IMR-90 (cell line): ENCODE results near the gene KRT76. TPM values are rescaled to one million over a fixed set of nuclear protein-coding genes. Genes with fewer than 3 reads are reported as not detected.

ENCODE experiments used
- ATAC-seq: fragments of 200-7000 bp; cut with Tn5 transposase; 2 replicates; pipeline ENCODE4 v1.9.1; 2020; ENCODE audit warnings: low read depth, mild to moderate bottlenecking, moderate library complexity
- BruUV-seq: library from RNA; stranded (reverse); fragments of 400-500 nt; replicated peaks from 2 replicates; lab custom pipeline; 2021; lab: Mats Ljungman, UMichigan
- CTCF ChIA-PET: fragments of 300-600 bp; formaldehyde crosslinking; extraction: SDS; loops from one replicate; lab custom pipeline; 2021; ENCODE audit warnings: antibody characterized with exemption; lab: Yijun Ruan, JAX
- POLR2A ChIA-PET: fragments of 300-600 bp; sonication (Branson Sonifier 250); formaldehyde crosslinking; loops from one replicate; lab custom pipeline; 2022; ENCODE audit warnings: antibody characterized with exemption; ENCODE audit not compliant: unreplicated experiment; lab: Charles Lee
- DNase-seq: peaks from one replicate; pipeline ENCODE4 v3.0.0; 2013
- H2AFZ ChIP-seq: replicated peaks from 2 replicates; pipeline ENCODE3; 2013; ENCODE audit warnings: low read length, mild to moderate bottlenecking; ENCODE audit not compliant: poor library complexity
- H2AK5ac ChIP-seq: 2 replicates; pipeline ENCODE4 v1.6.1; 2013; ENCODE audit warnings: low read depth, low read length, inconsistent platforms
- H2AK9ac ChIP-seq: replicated peaks from 2 replicates; pipeline ENCODE3; 2013; ENCODE audit warnings: mild to moderate bottlenecking, low read depth, low read length, moderate library complexity; ENCODE audit not compliant: poor library complexity
- H2BK120ac ChIP-seq: 2 replicates; pipeline ENCODE4 v1.6.1; 2013; ENCODE audit warnings: low read depth, low read length, inconsistent platforms
- H2BK15ac ChIP-seq: 3 replicates; pipeline ENCODE4 v1.6.1; 2013; ENCODE audit warnings: low read depth, low read length, inconsistent platforms
- H2BK20ac ChIP-seq: 2 replicates; pipeline ENCODE4 v1.6.1; 2013; ENCODE audit warnings: low read depth, mild to moderate bottlenecking, inconsistent platforms, low read length, moderate library complexity
- H2BK5ac ChIP-seq: 2 replicates; pipeline ENCODE4 v1.6.1; 2013; ENCODE audit warnings: mild to moderate bottlenecking, low read depth, low read length, inconsistent platforms; ENCODE audit not compliant: poor library complexity, severe bottlenecking
- H3K14ac ChIP-seq: replicated peaks from 2 replicates; pipeline ENCODE4 v1.6.1; 2013; ENCODE audit warnings: low read depth, low read length, inconsistent platforms
- H3K18ac ChIP-seq: 2 replicates; pipeline ENCODE4 v1.6.1; 2013; ENCODE audit warnings: low read depth, low read length, control low read depth
- H3K23ac ChIP-seq: 2 replicates; pipeline ENCODE4 v1.6.1; 2013; ENCODE audit warnings: low read depth, low read length, inconsistent platforms
- H3K27ac ChIP-seq: 2 replicates; pipeline ENCODE4 v1.5.1; 2013; ENCODE audit warnings: mild to moderate bottlenecking, control low read depth, low read length; ENCODE audit not compliant: insufficient read depth
- H3K27me3 ChIP-seq: 2 replicates; pipeline ENCODE4 v1.6.1; 2013; ENCODE audit warnings: low read length; ENCODE audit not compliant: control insufficient read depth, insufficient read depth
- H3K36me3 ChIP-seq: 2 replicates; pipeline ENCODE4 v1.6.1; 2013; ENCODE audit warnings: low read length, mixed read lengths; ENCODE audit not compliant: control insufficient read depth, insufficient read depth
- H3K4ac ChIP-seq: 2 replicates; pipeline ENCODE4 v1.6.1; 2013; ENCODE audit warnings: low read depth, low read length, inconsistent platforms
- H3K4me1 ChIP-seq: 2 replicates; pipeline ENCODE4 v1.6.1; 2013; ENCODE audit warnings: low read length, mixed read lengths; ENCODE audit not compliant: control insufficient read depth, insufficient read depth
- H3K4me2 ChIP-seq: 2 replicates; pipeline ENCODE4 v1.6.1; 2013; ENCODE audit warnings: low read depth, mild to moderate bottlenecking, control low read depth, low read length, moderate library complexity
- H3K4me3 ChIP-seq: 2 replicates; pipeline ENCODE4 v1.5.1; 2013; ENCODE audit warnings: low read depth, mild to moderate bottlenecking, control low read depth, low read length, moderate library complexity; ENCODE audit not compliant: insufficient read depth
- H3K56ac ChIP-seq: 2 replicates; pipeline ENCODE4 v1.6.1; 2013; ENCODE audit warnings: low read length, inconsistent platforms; ENCODE audit not compliant: insufficient read depth; ENCODE audit errors: extremely low read depth
- H3K79me1 ChIP-seq, 2 experiments: 2 replicates each; pipeline ENCODE4 v1.6.1; 2013; ENCODE audit warnings: low read length in 2 of 2, inconsistent platforms in 1 of 2, low read depth in 1 of 2
- H3K9ac ChIP-seq: 2 replicates; pipeline ENCODE4 v1.6.1; 2013; ENCODE audit warnings: low read depth, low read length, control low read depth
- H3K9me1 ChIP-seq: 2 replicates; pipeline ENCODE4 v1.6.1; 2013; ENCODE audit warnings: low read length, inconsistent platforms; ENCODE audit not compliant: insufficient read depth
- H3K9me3 ChIP-seq: 2 replicates; pipeline ENCODE4 v1.6.1; 2013; ENCODE audit warnings: low read length; ENCODE audit not compliant: control insufficient read depth, insufficient read depth
- H4K20me1 ChIP-seq: 2 replicates; pipeline ENCODE4 v1.6.1; 2013; ENCODE audit warnings: low read length, inconsistent platforms; ENCODE audit not compliant: insufficient read depth
- H4K5ac ChIP-seq: 2 replicates; pipeline ENCODE4 v1.6.1; 2013; ENCODE audit warnings: mild to moderate bottlenecking, low read depth, low read length, control low read depth
- H4K8ac ChIP-seq, 2 experiments: 2 replicates each; pipeline ENCODE4 v1.6.1; 2013; ENCODE audit warnings: low read depth in 2 of 2, low read length in 2 of 2, control low read depth in 1 of 2, inconsistent platforms in 1 of 2
- H4K91ac ChIP-seq: 2 replicates; pipeline ENCODE4 v1.6.1; 2013; ENCODE audit warnings: low read depth, low read length, inconsistent platforms; ENCODE audit not compliant: insufficient read depth
- BHLHE40 ChIP-seq: fragments of 150-350 bp; IDR thresholded peaks from 2 replicates; pipeline ENCODE4 v1.6.1; 2016; ENCODE audit warnings: mild to moderate bottlenecking, low read depth, low read length
- CEBPB ChIP-seq: IDR thresholded peaks from 2 replicates; pipeline ENCODE4 v1.6.1; 2012; ENCODE audit warnings: low read depth, low read length, improper control_type of control experiment
- CHD1 ChIP-seq: IDR thresholded peaks from 2 replicates; pipeline ENCODE4 v1.6.1; 2012; ENCODE audit warnings: low read depth, low read length, improper control_type of control experiment
- FOS ChIP-seq: fragments of 150-350 bp; IDR thresholded peaks from 2 replicates; pipeline ENCODE4 v1.6.1; 2016; ENCODE audit warnings: low read depth, low read length
- MAFK ChIP-seq: IDR thresholded peaks from 2 replicates; pipeline ENCODE4 v1.6.1; 2012; ENCODE audit warnings: low read depth, low read length, improper control_type of control experiment
- MAZ ChIP-seq: IDR thresholded peaks from 2 replicates; pipeline ENCODE4 v1.6.1; 2012; ENCODE audit warnings: low read depth, mild to moderate bottlenecking, low read length, improper control_type of control experiment, moderate library complexity, borderline replicate concordance
- MXI1 ChIP-seq: IDR thresholded peaks from 2 replicates; pipeline ENCODE4 v1.6.1; 2012; ENCODE audit warnings: low read depth, mild to moderate bottlenecking, low read length, moderate library complexity, borderline replicate concordance
- NFE2L2 ChIP-seq: fragments of 150-350 bp; IDR thresholded peaks from 2 replicates; pipeline ENCODE4 v1.6.1; 2016; ENCODE audit warnings: low read depth, mild to moderate bottlenecking, low read length
- POLR2A ChIP-seq: IDR thresholded peaks from 2 replicates; pipeline ENCODE4 v1.6.1; 2012; ENCODE audit warnings: mild to moderate bottlenecking, low read depth, low read length
- RAD21 ChIP-seq: IDR thresholded peaks from 2 replicates; pipeline ENCODE4 v1.6.1; 2012; ENCODE audit warnings: low read length, improper control_type of control experiment
- RCOR1 ChIP-seq: IDR thresholded peaks from 2 replicates; pipeline ENCODE4 v1.6.1; 2012; ENCODE audit warnings: mild to moderate bottlenecking, low read length, improper control_type of control experiment; ENCODE audit not compliant: insufficient replicate concordance
- RFX5 ChIP-seq: IDR thresholded peaks from 2 replicates; pipeline ENCODE4 v1.8.0; 2012; ENCODE audit warnings: low read depth, mild to moderate bottlenecking, low read length, moderate library complexity
- SMC3 ChIP-seq: fragments of 150-350 bp; IDR thresholded peaks from 2 replicates; pipeline ENCODE4 v1.6.1; 2016; ENCODE audit warnings: low read depth, mild to moderate bottlenecking, antibody characterized with exemption, low read length, moderate library complexity
- WGBS, 2 experiments: methylation state at CpG; one replicate each; pipeline versions ENCODE4 v1.1.5 to v1.1.7; 2013; ENCODE audit warnings: missing lambda C conversion rate in 2 of 2; ENCODE audit not compliant: insufficient read length in 1 of 2; ENCODE audit errors: extremely low coverage in 2 of 2; 5-methylcytosine and 5-hydroxymethylcytosine counted together
- dilution Hi-C: fragments of 300-500 bp; cut with HindIII; formaldehyde crosslinking; loops from one replicate; pipeline ENCODE4 v1.14.3; 2018; ENCODE audit warnings: low sequenced_read_pairs; ENCODE audit not compliant: unreplicated experiment
- in situ Hi-C: fragments of 300-500 bp; cut with MboI; formaldehyde crosslinking; loops from 3 replicates; pipeline ENCODE4 v1.14.3; 2019; ENCODE audit warnings: low sequenced_read_pairs, inconsistent platforms, mixed read lengths
- intact Hi-C: fragments of 100-400 bp; cut with micrococcal nuclease; formaldehyde crosslinking; loops from 2 replicates; pipeline ENCODE4 v1.10.0; 2022
- polyA plus RNA-seq, 3 experiments: library from polyadenylated mRNA; depleted of rRNA; stranded (reverse); fragments of >200 nt; gene quantifications; 2 replicates each; pipeline ENCODE4 v1.2.3, GENCODE V29; 2012; ENCODE audit warnings: low replicate concordance in 1 of 3
- total RNA-seq: library from RNA; depleted of rRNA; stranded (reverse); fragments of >200 nt; gene quantifications from 2 replicates; pipeline ENCODE4 v1.2.3, GENCODE V29; 2012
- TF ChIP-seq, protein P1 (sequence below): conservative IDR thresholded peaks from 2 replicates; pipeline ENCODE4 v1.5.1; 2012; ENCODE audit warnings: mild to moderate bottlenecking, low read depth, low read length, improper control_type of control experiment
- TF ChIP-seq, protein P2 (sequence below): fragments of 150-350 bp; IDR thresholded peaks from 2 replicates; pipeline ENCODE4 v1.6.1; 2016; ENCODE audit warnings: low read depth, mild to moderate bottlenecking, low read length, moderate library complexity, borderline replicate concordance
- TF ChIP-seq, protein P3 (sequence below): fragments of 150-350 bp; IDR thresholded peaks from 2 replicates; pipeline ENCODE4 v1.6.1; 2017; ENCODE audit warnings: mild to moderate bottlenecking, antibody characterized with exemption, low read length, low read depth

Gene KRT76
- total and polyA plus RNA-seq, 2 of the 4 experiments (the other 2 are of a cell fraction), result not detected

DNA sequence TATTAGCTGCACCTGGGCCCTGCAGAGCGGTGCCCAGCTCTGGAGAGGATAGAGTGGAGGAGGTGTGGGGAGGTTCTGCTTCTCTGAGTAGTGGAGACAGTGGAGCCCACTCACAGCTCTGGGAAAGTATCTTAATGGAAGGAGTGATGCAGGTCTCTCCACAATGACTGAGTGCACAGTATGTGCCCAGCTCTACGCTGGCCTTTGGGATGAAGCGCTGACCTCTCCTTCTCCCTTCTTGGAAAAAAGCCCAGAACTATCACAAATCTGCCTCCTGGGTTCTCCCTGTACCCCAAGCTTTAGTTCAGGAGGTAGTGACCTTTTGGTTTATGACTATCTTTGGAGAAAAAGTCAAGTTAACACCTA is 19.3 kb upstream of the KRT76 start:
- DNase-seq (no peak), ATAC-seq (no peak)
- Histone ChIP-seq H4K8ac (no peak overlapping the region), H4K5ac (no peak overlapping the region), H3K9me1 (peaks cover 3% of the 10 kb centered on the region; the same call in 1 of the 2 replicates), H3K4me1 (no peaks in the 10 kb centered on the region), H2BK20ac (no peak overlapping the region), H3K9me3 (no peaks in the 10 kb centered on the region), H2AK9ac (no peak overlapping the region), H3K79me1 (no peaks in the 10 kb centered on the region), H2BK5ac (no peak overlapping the region), H3K9ac (no peak overlapping the region), H3K4me3 (no peak overlapping the region), H4K20me1 (no peaks in the 10 kb centered on the region; the same call in 1 of the 2 replicates), H3K27ac (no peak overlapping the region), H3K23ac (no peak overlapping the region), H4K91ac (no peak overlapping the region), H2AK5ac (no peak overlapping the region), H3K36me3 (no peaks in the 10 kb centered on the region), H3K4me2 (no peak overlapping the region), H3K4ac (no peak overlapping the region), H3K18ac (no peak overlapping the region), H2AFZ (no peak overlapping the region), H2BK15ac (no peak overlapping the region), H3K14ac (no peak overlapping the region), H3K27me3 (peaks cover 14% of the 10 kb centered on the region), H3K56ac (no peak overlapping the region), H2BK120ac (no peak overlapping the region)
- intact Hi-C loops (no loop called here), in situ Hi-C loops (no loop called here), dilution Hi-C loops (no loop called here)
- no TSS peak for BruUV-seq
- no CpG with 5 or more reads among the region's 3 CpGs for WGBS, 2 experiments
- ChIA-PET CTCF (no interaction called here), POLR2A (no interaction called here)
- no peak for TF ChIP-seq FOS
- no peak for TF ChIP-seq RAD21
- no peak for TF ChIP-seq MAZ
- no peak for TF ChIP-seq RFX5
- no peak for TF ChIP-seq NFE2L2
- TF ChIP-seq, protein P1, sequence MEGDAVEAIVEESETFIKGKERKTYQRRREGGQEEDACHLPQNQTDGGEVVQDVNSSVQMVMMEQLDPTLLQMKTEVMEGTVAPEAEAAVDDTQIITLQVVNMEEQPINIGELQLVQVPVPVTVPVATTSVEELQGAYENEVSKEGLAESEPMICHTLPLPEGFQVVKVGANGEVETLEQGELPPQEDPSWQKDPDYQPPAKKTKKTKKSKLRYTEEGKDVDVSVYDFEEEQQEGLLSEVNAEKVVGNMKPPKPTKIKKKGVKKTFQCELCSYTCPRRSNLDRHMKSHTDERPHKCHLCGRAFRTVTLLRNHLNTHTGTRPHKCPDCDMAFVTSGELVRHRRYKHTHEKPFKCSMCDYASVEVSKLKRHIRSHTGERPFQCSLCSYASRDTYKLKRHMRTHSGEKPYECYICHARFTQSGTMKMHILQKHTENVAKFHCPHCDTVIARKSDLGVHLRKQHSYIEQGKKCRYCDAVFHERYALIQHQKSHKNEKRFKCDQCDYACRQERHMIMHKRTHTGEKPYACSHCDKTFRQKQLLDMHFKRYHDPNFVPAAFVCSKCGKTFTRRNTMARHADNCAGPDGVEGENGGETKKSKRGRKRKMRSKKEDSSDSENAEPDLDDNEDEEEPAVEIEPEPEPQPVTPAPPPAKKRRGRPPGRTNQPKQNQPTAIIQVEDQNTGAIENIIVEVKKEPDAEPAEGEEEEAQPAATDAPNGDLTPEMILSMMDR, result no peak
- TF ChIP-seq, protein P2, sequence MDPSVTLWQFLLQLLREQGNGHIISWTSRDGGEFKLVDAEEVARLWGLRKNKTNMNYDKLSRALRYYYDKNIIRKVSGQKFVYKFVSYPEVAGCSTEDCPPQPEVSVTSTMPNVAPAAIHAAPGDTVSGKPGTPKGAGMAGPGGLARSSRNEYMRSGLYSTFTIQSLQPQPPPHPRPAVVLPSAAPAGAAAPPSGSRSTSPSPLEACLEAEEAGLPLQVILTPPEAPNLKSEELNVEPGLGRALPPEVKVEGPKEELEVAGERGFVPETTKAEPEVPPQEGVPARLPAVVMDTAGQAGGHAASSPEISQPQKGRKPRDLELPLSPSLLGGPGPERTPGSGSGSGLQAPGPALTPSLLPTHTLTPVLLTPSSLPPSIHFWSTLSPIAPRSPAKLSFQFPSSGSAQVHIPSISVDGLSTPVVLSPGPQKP, result no peak
- TF ChIP-seq CEBPB, result no peak
- TF ChIP-seq SMC3, result no peak
- no peak for TF ChIP-seq RCOR1
- no peak for TF ChIP-seq POLR2A
- TF ChIP-seq CHD1, result no peak
- no peak for TF ChIP-seq MAFK
- no peak for TF ChIP-seq BHLHE40
- no peak for TF ChIP-seq MXI1
- TF ChIP-seq, protein P3, sequence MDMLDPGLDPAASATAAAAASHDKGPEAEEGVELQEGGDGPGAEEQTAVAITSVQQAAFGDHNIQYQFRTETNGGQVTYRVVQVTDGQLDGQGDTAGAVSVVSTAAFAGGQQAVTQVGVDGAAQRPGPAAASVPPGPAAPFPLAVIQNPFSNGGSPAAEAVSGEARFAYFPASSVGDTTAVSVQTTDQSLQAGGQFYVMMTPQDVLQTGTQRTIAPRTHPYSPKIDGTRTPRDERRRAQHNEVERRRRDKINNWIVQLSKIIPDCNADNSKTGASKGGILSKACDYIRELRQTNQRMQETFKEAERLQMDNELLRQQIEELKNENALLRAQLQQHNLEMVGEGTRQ, result no peak
